Activated CD8-positive, alpha-beta T cell treated with anti-CD3 and anti-CD28 coated beads for 36 hours (primary cell): Measurements from ENCODE around the gene GARIN5A. TPM values are rescaled to one million over a fixed set of nuclear protein-coding genes. Genes with fewer than 3 reads are reported as not detected.

Source experiments
- ATAC-seq: fragments of 200-7000 bp; cut with Tn5 transposase; one replicate; pipeline ENCODE4 v1.10.0; 2021; ENCODE audit warnings: mild to moderate bottlenecking, moderate library complexity
- CTCF ChIA-PET: fragments of 350-600 bp; sonication (Branson Sonifier 250); formaldehyde crosslinking; loops from one replicate; lab custom pipeline; 2021; ENCODE audit warnings: antibody characterized with exemption; lab: Charles Lee
- POLR2A ChIA-PET: fragments of 350-600 bp; sonication (Branson Sonifier 250); formaldehyde crosslinking; loops from one replicate; lab custom pipeline; 2021; ENCODE audit warnings: antibody characterized with exemption; lab: Charles Lee
- DNase-seq: peaks from one replicate; pipeline ENCODE4 v3.0.0-alpha.2; 2020
- H3K27ac Mint-ChIP-seq: one replicate; pipeline ENCODE4 v1.8.0; 2021; ENCODE audit warnings: mild to moderate bottlenecking, mixed read lengths
- H3K27me3 Mint-ChIP-seq: one replicate; pipeline ENCODE4 v1.8.0; 2021; ENCODE audit warnings: mixed read lengths
- H3K36me3 Mint-ChIP-seq: one replicate; pipeline ENCODE4 v1.8.0; 2021; ENCODE audit warnings: low read depth, mixed read lengths
- H3K4me1 Mint-ChIP-seq: one replicate; pipeline ENCODE4 v1.8.0; 2021; ENCODE audit warnings: low read depth, mixed read lengths
- H3K4me3 Mint-ChIP-seq: one replicate; pipeline ENCODE4 v1.8.0; 2021; ENCODE audit warnings: mild to moderate bottlenecking, moderate library complexity, mixed read lengths
- H3K9me3 Mint-ChIP-seq: one replicate; pipeline ENCODE4 v1.8.0; 2021; ENCODE audit warnings: mixed read lengths
- CTCF ChIP-seq: fragments of 200-600 bp; IDR thresholded peaks from one replicate; pipeline ENCODE4 v1.8.0; 2022; ENCODE audit warnings: antibody characterized with exemption, mild to moderate bottlenecking
- intact Hi-C: fragments of 100-400 bp; cut with micrococcal nuclease; formaldehyde crosslinking; loops from one replicate; pipeline ENCODE4 v1.10.0; 2022
- total RNA-seq, 2 experiments: library from RNA; stranded (reverse); gene quantifications; one replicate each; pipeline ENCODE4 v1.2.3, GENCODE V29; 2021

The GARIN5A gene
- total RNA-seq, 2 experiments from 2014 or later: 0.36 to 1.5 TPM

DNA sequence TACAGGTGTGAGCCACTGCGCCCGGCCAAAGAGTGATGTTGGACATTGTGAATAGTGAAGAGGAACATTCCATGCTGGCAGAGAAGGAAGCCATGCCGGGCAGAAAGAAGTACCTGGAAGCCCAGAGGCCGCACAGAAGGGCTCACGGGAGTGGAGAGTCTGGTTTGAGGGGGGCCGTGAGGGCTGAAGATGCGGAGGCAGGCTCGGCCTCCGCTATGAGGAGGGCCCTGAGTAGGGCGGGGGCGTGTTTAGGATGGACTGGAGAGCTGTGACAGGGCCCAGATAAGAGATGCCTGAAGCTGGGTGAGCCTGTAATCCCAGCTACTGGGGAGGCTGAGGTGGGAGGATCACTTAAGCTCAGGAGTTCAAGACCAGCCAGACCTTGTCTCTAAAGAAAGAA is 32.7 kb upstream of the GARIN5A start:
- ATAC-seq (no peak), DNase-seq (no peak)
- intact Hi-C loops: no loop called here
- Mint-ChIP-seq H3K9me3 (no peaks in the 10 kb centered on the region), H3K27me3 (peaks cover 4% of the 10 kb centered on the region), H3K27ac (no peak overlapping the region), H3K4me3 (peak overlapping the region; percentile 8), H3K4me1 (peaks cover 12% of the 10 kb centered on the region), H3K36me3 (peaks cover 3% of the 10 kb centered on the region)
- ChIA-PET POLR2A (interaction anchor here (0.9 to 2.5 kb wide), 2 partner anchors 15 to 30 kb away, joined by 3 to 9 read pairs; no protein-coding TSS in a partner anchor), CTCF (interaction anchor here (0.8 to 1.3 kb wide), 3 partner anchors 9 to 59 kb away, joined by 3 to 4 read pairs (median 4); no protein-coding TSS in a partner anchor)
- no peak for TF ChIP-seq CTCF

DNA sequence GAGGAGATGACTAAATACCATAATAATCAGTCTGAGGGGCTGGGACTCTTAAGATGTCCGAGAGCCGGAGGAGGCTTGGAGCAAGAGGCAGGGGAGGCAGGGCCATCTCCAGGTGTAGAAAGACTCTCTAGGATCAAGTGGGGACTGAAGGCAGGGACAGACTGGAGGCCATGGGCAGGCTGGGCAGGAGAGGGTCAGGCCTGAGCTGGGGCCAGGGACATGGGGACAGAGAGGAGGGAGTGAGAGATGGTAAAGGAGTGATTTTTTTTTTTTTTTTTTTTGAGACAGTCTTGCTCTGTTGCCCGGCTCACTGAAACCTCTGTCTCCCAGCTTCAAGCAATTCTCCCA is 32.2 kb upstream of the GARIN5A start:
- Mint-ChIP-seq H3K4me1 (peaks cover 11% of the 10 kb centered on the region), H3K27me3 (no peaks in the 10 kb centered on the region), H3K9me3 (no peaks in the 10 kb centered on the region), H3K4me3 (no peak overlapping the region), H3K36me3 (peaks cover 3% of the 10 kb centered on the region), H3K27ac (peak overlapping the region; percentile 56)
- DNase-seq (no peak), ATAC-seq (no peak)
- CTCF ChIA-PET: interaction anchor here (0.8 kb wide), 1 partner anchor 9 kb away, joined by 3 read pairs; no protein-coding TSS in a partner anchor
- intact Hi-C loops: no loop called here
- POLR2A ChIA-PET: no interaction called here
- TF ChIP-seq CTCF: no peak

- H3K4me3 Mint-ChIP-seq: no peak overlapping the region
- no peak overlapping the region for H3K27ac Mint-ChIP-seq
- intact Hi-C loops: no loop called here
- ChIA-PET CTCF (no interaction called here), POLR2A (no interaction called here)
- ATAC-seq (no peak), DNase-seq (no peak)
- peaks cover 11% of the 10 kb centered on the region for H3K4me1 Mint-ChIP-seq
- TF ChIP-seq CTCF: no peak
- no peaks in the 10 kb centered on the region for H3K27me3 Mint-ChIP-seq
- peaks cover 3% of the 10 kb centered on the region for H3K36me3 Mint-ChIP-seq
- H3K9me3 Mint-ChIP-seq: no peaks in the 10 kb centered on the region
These were observed 30.7 kb upstream of the GARIN5A start for GRCh38 chr19:50507376-50507775.

- Mint-ChIP-seq H3K27ac (no peak overlapping the region), H3K27me3 (no peaks in the 10 kb centered on the region), H3K36me3 (peaks cover 3% of the 10 kb centered on the region), H3K9me3 (no peaks in the 10 kb centered on the region), H3K4me3 (no peak overlapping the region), H3K4me1 (peaks cover 9% of the 10 kb centered on the region)
- ChIA-PET POLR2A (no interaction called here), CTCF (no interaction called here)
- intact Hi-C loops: no loop called here
- no peak for DNase-seq
- ATAC-seq: no peak
- TF ChIP-seq CTCF: no peak
These were observed 30.1 kb upstream of the GARIN5A start for GRCh38 chr19:50506700-50507099.

GRCh38 chr19:50505856-50506611 is 29.4 kb upstream of the GARIN5A start:
- no peak for DNase-seq
- Mint-ChIP-seq H3K4me3 (no peak overlapping the region), H3K9me3 (no peaks in the 10 kb centered on the region), H3K27me3 (no peaks in the 10 kb centered on the region), H3K36me3 (peaks cover 3% of the 10 kb centered on the region), H3K27ac (no peak overlapping the region), H3K4me1 (peaks cover 4% of the 10 kb centered on the region)
- no peak for ATAC-seq
- TF ChIP-seq CTCF: no peak
- intact Hi-C loops: no loop called here
- ChIA-PET POLR2A (no interaction called here), CTCF (no interaction called here)
